Activated T-helper 1 cell treated with anti-CD3 and anti-CD28 coated beads, Interleukin-2, amount 50 U/mL, for 16 hours (primary cell): ENCODE data around the gene ZNRD2.
A peak's percentile ranks its signal among the peaks of the same experiment; 100 is the strongest.

Experiments used
- DNase-seq, 2 donors: peaks; one replicate each; pipeline ENCODE4 v3.0.0-alpha.2; 2020; ENCODE audit warnings: low read depth in 1 of 2, low spot score in 1 of 2

Gene ZNRD2

DNA sequence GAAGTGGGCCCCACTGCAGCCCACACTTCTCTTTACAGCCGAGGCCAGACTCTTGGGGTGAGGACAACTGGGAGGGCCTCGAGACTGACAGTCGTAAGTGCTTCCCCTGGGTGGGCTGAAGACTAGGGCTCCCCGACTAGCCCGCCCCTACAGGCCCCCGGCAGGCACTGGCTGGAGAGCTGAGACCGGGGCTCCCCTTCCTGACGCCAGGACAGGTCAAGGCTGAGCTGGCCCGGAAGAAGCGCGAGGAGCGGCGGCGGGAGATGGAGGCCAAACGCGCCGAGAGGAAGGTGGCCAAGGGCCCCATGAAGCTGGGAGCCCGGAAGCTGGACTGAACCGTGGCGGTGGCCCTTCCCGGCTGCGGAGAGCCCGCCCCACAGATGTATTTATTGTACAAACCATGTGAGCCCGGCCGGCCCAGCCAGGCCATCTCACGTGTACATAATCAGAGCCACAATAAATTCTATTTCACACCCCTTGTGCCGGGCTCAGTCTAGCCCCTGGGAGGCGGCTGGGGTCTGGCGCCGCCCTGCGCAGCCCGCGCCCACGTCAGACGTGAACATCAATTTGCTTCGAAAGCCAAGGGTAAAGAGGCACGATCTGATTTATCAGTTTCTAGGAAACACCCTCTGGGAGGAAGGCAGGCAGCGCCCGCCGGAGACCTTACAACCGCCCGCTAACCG, 31.9 kb upstream of the ZNRD2 start:
- no peak for DNase-seq

DNA sequence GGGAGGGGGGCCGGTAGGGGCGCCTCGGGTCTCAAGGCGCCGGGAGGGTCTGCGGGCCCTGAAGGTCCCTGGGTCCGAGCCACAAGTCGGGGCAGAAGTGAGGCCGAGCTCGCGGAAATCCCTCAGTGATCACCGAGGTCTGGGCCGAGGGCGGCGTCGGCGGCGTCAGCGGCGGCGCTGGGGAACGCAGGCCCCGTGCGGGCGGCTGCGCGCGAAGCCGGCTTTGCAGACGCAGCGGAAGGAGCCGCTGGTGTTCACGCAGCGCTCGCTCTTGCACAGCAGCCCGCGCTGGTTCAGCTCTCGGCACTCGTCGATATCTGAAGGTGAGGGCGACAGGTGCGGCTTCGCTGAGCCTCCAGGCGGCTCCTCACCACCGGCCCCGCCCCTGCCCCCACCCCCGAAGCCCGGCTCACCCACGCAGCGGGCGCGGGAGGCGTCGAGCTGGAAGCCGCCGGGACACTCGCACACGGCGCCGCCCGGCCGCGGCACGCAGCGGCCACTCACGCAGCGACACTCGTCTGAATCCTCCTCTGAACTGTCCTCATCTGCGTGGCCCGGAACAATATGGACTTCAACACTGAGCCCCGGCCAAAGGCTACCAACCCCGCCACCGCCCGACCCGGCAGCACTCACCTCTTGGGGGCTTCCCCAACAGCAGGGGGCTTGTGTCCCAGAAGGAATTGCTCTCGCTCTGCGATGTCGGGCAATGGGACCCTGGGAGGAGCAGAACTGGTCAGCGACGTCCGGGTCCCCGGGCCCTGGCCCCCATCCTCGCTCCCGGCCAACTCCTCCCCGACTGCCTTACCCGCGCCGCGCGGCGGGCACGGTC, 31.1 kb upstream of the ZNRD2 start:
- no peak for DNase-seq

GRCh38 chr11:65539744-65540289, 30.5 kb upstream of the ZNRD2 start:
- DNase-seq: peak in 1 of 2 donors; percentile 35

DNA sequence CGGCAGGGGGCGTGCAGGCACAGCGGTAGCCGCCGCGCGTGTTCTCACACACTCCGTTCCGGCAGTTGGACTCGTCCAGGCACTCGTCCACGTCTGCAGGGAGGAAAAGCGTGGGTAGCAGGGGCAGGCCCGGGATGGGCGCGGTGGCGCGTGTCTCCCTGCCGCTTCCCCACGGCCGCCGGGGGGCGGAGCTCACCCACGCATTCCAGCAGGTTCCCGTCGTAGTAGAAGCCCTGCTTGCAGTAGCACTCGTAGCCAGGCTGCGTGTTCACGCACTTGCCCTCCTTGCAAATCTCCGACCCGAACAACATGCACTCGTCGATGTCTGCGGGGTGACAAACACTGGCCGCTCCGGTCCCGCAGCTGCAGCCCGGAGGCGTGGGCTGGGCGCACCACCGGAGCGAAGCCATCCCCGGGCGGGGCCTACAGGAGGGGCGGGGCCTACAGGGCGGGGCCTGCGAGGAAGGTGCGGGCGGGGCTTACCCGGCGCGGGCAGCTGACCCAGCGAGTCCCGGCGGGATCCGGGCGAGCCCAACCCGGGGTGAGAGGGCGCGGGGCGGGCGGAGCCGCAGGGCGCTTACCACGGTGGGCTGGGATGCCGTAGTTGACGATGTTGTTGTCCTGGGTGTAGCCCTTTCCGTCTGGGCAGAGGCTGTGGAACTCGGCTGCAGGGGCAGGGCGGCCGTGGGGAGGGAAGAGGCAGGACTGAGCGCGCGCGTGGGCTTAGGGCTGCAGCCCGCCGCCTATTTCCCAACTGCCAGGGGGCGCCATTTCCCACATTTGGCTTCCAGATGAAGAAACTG, 29.8 kb upstream of the ZNRD2 start:
- peak; percentile 77 to 81 for DNase-seq

DNA sequence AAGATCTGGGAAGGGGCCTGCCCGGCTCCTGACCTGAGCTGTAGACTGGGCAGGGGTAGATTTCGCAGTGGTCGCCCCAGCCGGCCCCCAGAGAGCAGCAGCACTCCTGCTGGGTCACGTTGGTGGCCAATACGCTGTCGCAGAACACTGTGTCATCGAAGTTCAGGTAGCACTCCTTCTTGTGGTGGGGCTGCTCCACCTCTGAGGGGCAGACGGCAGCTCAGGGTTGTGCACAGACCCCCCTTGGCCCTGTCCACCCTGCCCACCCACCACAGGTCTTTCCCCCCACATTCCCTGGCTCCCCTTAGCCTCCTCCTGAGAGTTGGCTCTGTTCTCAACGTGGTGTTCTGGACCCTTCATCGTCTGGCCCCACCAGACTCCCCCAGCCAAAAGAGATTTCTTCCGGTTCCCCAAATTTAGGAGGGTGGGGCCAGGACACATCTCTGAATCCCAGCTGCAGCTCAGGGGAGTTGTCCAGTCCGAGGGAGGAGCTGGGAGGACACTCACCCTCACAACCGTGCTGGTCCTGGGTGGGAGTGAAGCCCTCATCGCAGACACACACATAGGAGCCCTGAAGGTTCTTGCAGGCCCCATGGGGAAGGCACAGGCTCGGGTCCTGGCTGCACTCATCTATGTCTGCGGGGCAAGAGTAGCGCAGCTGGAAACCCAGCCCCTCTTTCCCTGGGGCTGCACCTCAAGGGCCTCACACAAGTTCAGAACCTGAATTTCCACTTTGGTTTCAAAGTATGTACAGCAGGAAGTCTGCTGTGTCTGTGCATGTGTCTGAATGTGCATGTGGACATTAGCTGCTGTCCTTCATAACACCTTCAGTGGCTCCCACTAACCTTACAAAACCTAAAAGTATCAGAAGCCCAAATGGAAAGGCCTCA, 28.9 kb upstream of the ZNRD2 start:
- DNase-seq: no peak

DNA sequence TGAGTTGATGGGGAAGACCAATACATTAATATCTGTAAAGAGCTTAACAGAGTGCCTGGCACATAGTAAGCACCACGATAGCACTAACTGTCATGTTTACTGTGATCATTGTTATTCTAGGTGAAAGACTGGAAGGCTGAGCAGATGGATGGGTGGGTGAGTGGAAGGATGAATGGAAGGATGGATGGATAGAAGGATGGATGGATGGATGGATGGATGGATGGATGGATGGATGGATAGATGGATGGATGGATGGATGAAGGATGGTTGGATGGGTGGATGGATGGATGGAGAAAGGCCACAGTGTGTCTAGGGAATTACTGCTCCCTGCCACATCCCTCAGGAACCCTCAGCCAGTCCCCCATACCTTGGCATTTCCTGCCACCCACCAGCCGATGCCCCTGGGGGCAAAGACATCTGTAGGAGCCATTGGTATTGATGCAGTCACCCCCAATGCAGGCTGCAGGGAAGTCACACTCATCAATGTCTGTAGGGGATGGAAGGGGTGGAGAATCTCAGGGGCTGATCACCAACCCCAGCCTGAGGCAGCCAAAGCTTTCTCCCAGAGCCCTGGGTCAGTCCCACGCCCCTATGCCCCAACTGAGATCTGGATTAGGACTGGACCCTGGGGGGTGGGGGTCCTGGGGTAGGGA, 27.4 kb upstream of the ZNRD2 start:
- no peak for DNase-seq

GRCh38 chr11:65545853-65546216, 24.4 kb upstream of the ZNRD2 start:
- no peak for DNase-seq

GRCh38 chr11:65546217-65546958, 23.9 kb upstream of the ZNRD2 start:
- DNase-seq: peak; percentile 98

GRCh38 chr11:65547446-65548125, 22.7 kb upstream of the ZNRD2 start:
- no peak for DNase-seq

- no peak for DNase-seq
Measured at GRCh38 chr11:65548395-65548794, 21.9 kb upstream of the ZNRD2 start.

GRCh38 chr11:65549096-65549495, 21.2 kb upstream of the ZNRD2 start:
- no peak for DNase-seq

- peak in 1 of 2 donors; percentile 36 for DNase-seq
Measured at GRCh38 chr11:65551572-65552387, 18.5 kb upstream of the ZNRD2 start.

DNA sequence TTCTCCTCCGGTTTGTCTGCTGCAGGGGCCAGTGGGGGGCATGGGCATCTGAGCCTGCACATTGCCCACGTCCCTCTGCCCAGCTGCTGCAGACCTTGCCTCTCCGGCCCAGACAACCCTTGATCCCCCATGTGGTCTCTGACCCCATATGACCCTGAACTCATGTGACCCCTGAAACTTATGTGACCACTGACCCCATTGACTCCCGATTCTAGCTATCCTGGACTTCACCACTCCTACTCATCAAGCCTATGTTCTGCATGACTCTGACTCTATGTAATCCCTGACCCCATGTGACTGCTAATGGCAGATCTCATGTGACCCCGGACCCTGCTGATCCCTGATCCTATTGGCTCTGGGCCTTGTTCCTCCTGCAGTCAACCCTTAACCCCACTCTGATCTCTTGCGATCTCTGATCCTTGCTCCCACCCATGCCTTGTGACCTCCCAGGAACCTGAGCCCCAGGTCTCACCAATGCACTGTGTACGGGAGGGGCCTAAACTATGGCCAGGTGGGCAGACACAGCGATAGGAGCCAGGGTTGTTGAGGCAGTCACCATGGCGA, 17.8 kb upstream of the ZNRD2 start:
- no peak for DNase-seq

- DNase-seq: peak; percentile 37 to 49
Measured at GRCh38 chr11:65553301-65554001, 16.8 kb upstream of the ZNRD2 start.

DNA sequence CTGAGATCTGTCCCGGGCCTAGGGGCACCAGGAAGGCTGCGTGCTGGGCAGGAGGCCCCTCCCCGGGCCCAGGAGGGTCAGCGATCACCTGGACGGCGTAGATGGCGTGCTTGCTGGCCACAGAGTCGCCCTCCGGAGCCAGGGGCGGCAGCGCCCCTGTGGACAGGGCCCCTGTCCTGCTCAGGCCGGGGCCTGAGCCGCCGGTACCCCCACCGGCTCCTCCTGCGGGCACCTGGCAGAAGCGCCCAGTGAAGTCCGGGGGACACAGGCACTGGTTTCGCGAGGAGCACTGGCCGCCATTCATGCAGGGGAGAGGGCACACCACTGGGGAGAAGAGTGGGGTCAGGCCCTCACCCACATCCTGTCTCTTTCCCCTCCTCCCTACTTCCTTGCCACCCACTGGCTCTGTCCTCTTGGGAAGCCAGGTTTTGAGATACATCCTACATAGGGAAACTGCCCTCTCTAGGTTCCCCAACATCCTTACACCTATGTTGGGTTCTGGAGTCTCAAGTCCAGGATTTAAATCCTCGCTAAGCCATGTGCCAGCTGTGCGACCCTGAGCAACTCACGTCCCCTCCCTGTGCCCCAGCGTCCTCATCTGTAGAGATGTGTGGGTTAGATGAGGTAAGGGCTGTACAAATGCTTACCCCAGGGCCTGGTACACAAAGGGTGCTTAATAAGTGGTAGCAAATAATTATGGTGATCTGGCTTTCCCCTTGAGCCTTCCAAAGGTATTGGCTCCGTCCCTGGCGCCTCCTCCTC, 16.0 kb upstream of the ZNRD2 start:
- DNase-seq: no peak

- DNase-seq: no peak
Measured at GRCh38 chr11:65554842-65555430, 15.3 kb upstream of the ZNRD2 start.
